HG02970 (cell line): ENCODE measurements around the gene PCDHA5.

Experiments used
- ATAC-seq: cut with Tn5 transposase; IDR thresholded peaks from one replicate; pipeline ENCODE4 v1.9.1; 2021; ENCODE audit warnings: mild to moderate bottlenecking, moderate library complexity, moderate number of reproducible peaks; ENCODE audit not compliant: unreplicated experiment, low FRiP score

PCDHA5 gene

GRCh38 chr5:140857177-140857986 lies 36.0 kb downstream of the PCDHA5 start:
- ATAC-seq, result no peak

- ATAC-seq, result no peak
Measured at GRCh38 chr5:140857987-140858240, 36.5 kb downstream of the PCDHA5 start.

GRCh38 chr5:140862441-140863295 lies 41.3 kb downstream of the PCDHA5 start:
- no peak for ATAC-seq

- ATAC-seq, result no peak
Measured at GRCh38 chr5:140868721-140869554, 47.5 kb downstream of the PCDHA5 start, which contains the start of gene PCDHA11. TSS of gene PCDHA11 (plus strand) at chr5:140868957. CDS start at chr5:140869104, 147 bp downstream.

- ATAC-seq, result no peak
Measured at GRCh38 chr5:140869555-140869886, 48.1 kb downstream of the PCDHA5 start.

- no peak for ATAC-seq
Measured at GRCh38 chr5:140870221-140871201, 49.1 kb downstream of the PCDHA5 start.
